KOPT-K1 (cell line): Measurements from ENCODE around the gene RAP1GDS1.

Source experiments
- H3K27ac ChIP-seq: fragments of 200-600 bp; sonication (generic); 2 replicates; pipeline ENCODE4 v1.5.1; 2016; ENCODE audit warnings: antibody characterized with exemption, mild to moderate bottlenecking, low read depth, low read length; ENCODE audit not compliant: poor library complexity, severe bottlenecking
- H3K36me3 ChIP-seq: fragments of 200-600 bp; sonication (generic); 2 replicates; pipeline ENCODE4 v1.5.1; 2017; ENCODE audit warnings: antibody characterized with exemption, mild to moderate bottlenecking, low read length, moderate library complexity; ENCODE audit not compliant: insufficient read depth
- H3K9me3 ChIP-seq: fragments of 200-600 bp; sonication (generic); 2 replicates; pipeline ENCODE4 v1.5.1; 2017; ENCODE audit warnings: antibody characterized with exemption, low read length, mild to moderate bottlenecking; ENCODE audit not compliant: insufficient read depth, poor library complexity, severe bottlenecking

RAP1GDS1 gene

GRCh38 chr4:98484031-98484430 is 222.8 kb downstream of the RAP1GDS1 start:
- no peak overlapping the region for H3K27ac ChIP-seq
- no peaks in the 10 kb centered on the region for H3K9me3 ChIP-seq

DNA sequence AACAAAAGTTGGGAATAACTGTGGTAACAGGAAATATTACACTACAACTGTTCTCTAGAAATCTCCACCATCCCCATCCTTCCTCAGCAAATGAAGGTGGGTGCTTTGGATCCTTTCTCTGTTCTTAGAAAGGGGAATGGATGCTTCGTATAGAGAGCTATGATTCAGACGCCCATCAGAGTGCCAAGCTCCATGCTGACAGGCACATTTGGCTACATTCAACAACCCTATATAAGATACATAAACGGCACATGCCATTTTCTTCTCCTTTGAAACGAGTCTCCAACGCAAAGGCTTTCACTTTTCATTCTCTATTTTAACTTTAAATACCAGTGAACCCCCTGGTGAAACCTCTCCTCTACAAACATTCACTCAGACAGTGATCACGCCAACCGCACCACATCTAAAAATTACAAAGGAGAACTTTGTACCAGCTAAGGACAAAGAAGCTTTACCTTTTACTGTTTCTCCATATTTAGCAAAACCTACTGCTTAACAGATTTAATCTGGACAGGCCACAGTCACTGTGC is 224.7 kb downstream of the RAP1GDS1 start:
- Histone ChIP-seq H3K36me3 (no peaks in the 10 kb centered on the region), H3K9me3 (no peaks in the 10 kb centered on the region), H3K27ac (no peak overlapping the region)

More at GRCh38 chr4:98484031-98484430, 222.8 kb downstream of the RAP1GDS1 start:
- H3K36me3 ChIP-seq, result peaks cover under 1% of the 10 kb centered on the region; the same call in 1 of the 2 replicates

- Histone ChIP-seq H3K27ac (no peak overlapping the region), H3K36me3 (no peaks in the 10 kb centered on the region), H3K9me3 (no peaks in the 10 kb centered on the region)
Observed at GRCh38 chr4:98490251-98490650, 229.1 kb downstream of the RAP1GDS1 start.

DNA sequence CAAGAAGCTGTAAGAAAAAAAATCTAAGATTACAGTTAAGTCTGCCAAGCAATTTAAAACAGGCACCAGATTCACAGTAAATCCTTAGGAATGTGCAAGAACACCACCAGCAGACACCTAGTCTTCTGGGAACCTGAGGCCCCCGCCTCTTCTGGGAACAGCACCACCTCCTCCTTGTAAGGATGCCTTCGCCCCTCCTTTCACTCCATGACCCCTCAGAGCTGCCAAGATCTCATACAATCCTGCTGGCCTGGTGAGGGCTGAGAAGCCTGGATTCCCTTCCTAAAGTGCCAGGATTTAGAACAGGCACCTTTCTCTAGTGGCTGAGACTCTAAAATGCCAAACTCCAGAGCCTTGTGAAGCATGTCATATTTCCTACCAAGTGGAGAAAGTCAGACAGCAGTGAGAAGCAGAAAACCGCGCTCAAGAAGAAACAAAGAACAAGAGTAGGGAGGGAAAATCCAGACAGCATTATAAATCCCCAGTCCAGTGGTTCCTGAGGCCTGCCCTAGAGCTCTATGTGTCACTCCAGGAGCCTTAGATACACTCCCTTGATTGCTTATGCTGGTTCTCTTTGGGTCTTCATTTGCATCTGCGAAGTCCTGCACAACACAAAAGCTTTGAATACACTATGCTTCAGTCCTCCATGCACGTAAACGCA is 230.8 kb downstream of the RAP1GDS1 start:
- Histone ChIP-seq H3K9me3 (no peaks in the 10 kb centered on the region), H3K36me3 (no peaks in the 10 kb centered on the region), H3K27ac (no peak overlapping the region)

DNA sequence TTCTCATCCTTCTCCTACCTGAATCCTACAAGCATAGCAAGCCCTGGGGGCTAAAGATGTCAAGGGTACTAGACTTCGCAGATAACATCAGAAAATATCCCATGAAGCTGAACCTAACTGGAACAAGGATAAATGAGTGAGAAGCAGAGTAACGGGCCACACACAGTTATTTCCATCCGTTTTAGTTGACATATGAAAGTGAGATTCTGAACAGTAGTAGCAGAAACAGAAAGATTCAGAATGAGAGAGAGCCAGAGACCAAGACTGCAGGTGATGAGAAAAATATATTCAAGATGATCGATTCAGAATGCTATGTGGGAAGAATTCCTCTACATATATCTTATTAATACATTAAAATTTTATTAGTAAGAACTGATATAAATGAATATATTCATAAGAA is 232.1 kb downstream of the RAP1GDS1 start:
- H3K9me3 ChIP-seq, result no peaks in the 10 kb centered on the region
- H3K36me3 ChIP-seq, result no peaks in the 10 kb centered on the region
- H3K27ac ChIP-seq, result no peak overlapping the region
